ENCODE measurements around the gene AOPEP.

DNA sequence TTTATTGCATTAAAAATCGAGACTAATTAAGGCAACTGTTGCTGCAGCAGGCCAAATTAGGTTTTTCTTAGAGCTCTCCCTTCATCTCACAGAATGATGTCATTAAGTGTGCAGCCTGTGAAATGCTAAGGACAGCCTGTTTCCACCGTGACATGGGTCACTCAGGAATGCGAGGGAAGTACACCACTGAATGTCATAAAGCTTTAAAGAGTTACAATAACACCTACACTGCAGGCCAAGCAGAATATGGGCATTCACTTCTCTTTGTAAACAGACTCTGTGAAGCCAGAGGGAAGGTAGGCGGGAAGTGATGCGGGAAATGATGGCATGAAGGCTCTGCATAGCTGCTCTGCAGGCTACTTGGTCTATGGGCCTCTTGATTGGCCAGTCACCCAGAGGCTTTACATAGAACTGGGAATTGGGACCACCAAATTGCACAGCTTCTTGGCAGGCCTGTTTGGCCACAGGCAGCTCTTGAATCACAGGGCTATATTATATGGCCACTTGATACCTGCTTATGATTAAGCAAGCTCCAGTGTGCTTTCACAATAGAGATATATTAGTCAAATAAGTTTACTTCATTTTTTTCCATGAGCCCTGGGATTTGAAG is 28.4 kb upstream of the AOPEP start:
- no peak for TF ChIP-seq POLR2A (IDR thresholded peaks at IDR 0.05)
- TF ChIP-seq, protein P1, sequence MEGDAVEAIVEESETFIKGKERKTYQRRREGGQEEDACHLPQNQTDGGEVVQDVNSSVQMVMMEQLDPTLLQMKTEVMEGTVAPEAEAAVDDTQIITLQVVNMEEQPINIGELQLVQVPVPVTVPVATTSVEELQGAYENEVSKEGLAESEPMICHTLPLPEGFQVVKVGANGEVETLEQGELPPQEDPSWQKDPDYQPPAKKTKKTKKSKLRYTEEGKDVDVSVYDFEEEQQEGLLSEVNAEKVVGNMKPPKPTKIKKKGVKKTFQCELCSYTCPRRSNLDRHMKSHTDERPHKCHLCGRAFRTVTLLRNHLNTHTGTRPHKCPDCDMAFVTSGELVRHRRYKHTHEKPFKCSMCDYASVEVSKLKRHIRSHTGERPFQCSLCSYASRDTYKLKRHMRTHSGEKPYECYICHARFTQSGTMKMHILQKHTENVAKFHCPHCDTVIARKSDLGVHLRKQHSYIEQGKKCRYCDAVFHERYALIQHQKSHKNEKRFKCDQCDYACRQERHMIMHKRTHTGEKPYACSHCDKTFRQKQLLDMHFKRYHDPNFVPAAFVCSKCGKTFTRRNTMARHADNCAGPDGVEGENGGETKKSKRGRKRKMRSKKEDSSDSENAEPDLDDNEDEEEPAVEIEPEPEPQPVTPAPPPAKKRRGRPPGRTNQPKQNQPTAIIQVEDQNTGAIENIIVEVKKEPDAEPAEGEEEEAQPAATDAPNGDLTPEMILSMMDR (IDR thresholded peaks at IDR 0.05) = no peak

Measured in uterus (tissue), 2 donors.